H9 (cell line): ENCODE measurements around the gene COTL1. TPM values are rescaled to one million over a fixed set of nuclear protein-coding genes. Genes with fewer than 3 reads are reported as not detected.

Experiments used
- DNase-seq: peaks from one replicate; pipeline ENCODE4 v3.0.0-alpha.2; 2017
- H2AFZ ChIP-seq: one replicate; pipeline ENCODE4 v1.6.1; 2013; ENCODE audit warnings: mild to moderate bottlenecking, low read length, control low read depth, moderate library complexity
- H2AK5ac ChIP-seq: 2 replicates; pipeline ENCODE4 v1.6.1; 2013; ENCODE audit warnings: low read length, control low read depth, mixed read lengths; ENCODE audit not compliant: insufficient read length
- H2BK120ac ChIP-seq: one replicate; pipeline ENCODE4 v1.6.1; 2013; ENCODE audit warnings: low read depth, mild to moderate bottlenecking, low read length, control low read depth, inconsistent platforms; ENCODE audit not compliant: poor library complexity, severe bottlenecking
- H2BK12ac ChIP-seq: 2 replicates; pipeline ENCODE4 v1.6.1; 2013; ENCODE audit warnings: low read length, control low read depth, mixed read lengths, low read depth; ENCODE audit not compliant: insufficient read length
- H2BK15ac ChIP-seq: 2 replicates; pipeline ENCODE4 v1.6.1; 2013; ENCODE audit warnings: low read depth, low read length, control low read depth
- H2BK20ac ChIP-seq: one replicate; pipeline ENCODE4 v1.6.1; 2013; ENCODE audit warnings: low read depth, mild to moderate bottlenecking, low read length, control low read depth, inconsistent platforms; ENCODE audit not compliant: poor library complexity, severe bottlenecking
- H2BK5ac ChIP-seq: 2 replicates; pipeline ENCODE4 v1.6.1; 2013; ENCODE audit warnings: low read length, control low read depth, mixed read lengths; ENCODE audit not compliant: insufficient read length
- H3K14ac ChIP-seq: 2 replicates; pipeline ENCODE4 v1.6.1; 2013; ENCODE audit warnings: low read length, control low read depth; ENCODE audit not compliant: insufficient read depth
- H3K18ac ChIP-seq: 2 replicates; pipeline ENCODE4 v1.6.1; 2013; ENCODE audit warnings: low read depth, mild to moderate bottlenecking, mixed read lengths, low read length, control low read depth; ENCODE audit not compliant: insufficient read length
- H3K23ac ChIP-seq: 2 replicates; pipeline ENCODE4 v1.6.1; 2013; ENCODE audit warnings: low read length, control low read depth, mixed read lengths, low read depth; ENCODE audit not compliant: insufficient read length
- H3K23me2 ChIP-seq: 2 replicates; pipeline ENCODE4 v1.6.1; 2013; ENCODE audit warnings: low read depth, mild to moderate bottlenecking, mixed read lengths, low read length, control low read depth; ENCODE audit not compliant: insufficient read length, poor library complexity, severe bottlenecking
- H3K27ac ChIP-seq: 2 replicates; pipeline ENCODE4 v1.5.1; 2013; ENCODE audit warnings: low read length, control low read depth, mixed read lengths, low read depth; ENCODE audit not compliant: insufficient read length
- H3K27me3 ChIP-seq: 2 replicates; pipeline ENCODE4 v1.6.1; 2013; ENCODE audit warnings: low read length, control low read depth, inconsistent platforms; ENCODE audit not compliant: insufficient read depth
- H3K4ac ChIP-seq: 2 replicates; pipeline ENCODE4 v1.6.1; 2013; ENCODE audit warnings: low read depth, mild to moderate bottlenecking, control low read depth, inconsistent platforms, low read length, moderate library complexity
- H3K4me1 ChIP-seq: 2 replicates; pipeline ENCODE4 v1.6.1; 2013; ENCODE audit warnings: low read length, control low read depth, inconsistent platforms; ENCODE audit not compliant: insufficient read depth
- H3K4me2 ChIP-seq: 2 replicates; pipeline ENCODE4 v1.6.1; 2013; ENCODE audit warnings: low read length, control low read depth, mixed read lengths; ENCODE audit not compliant: insufficient read length, insufficient read depth
- H3K56ac ChIP-seq: 2 replicates; pipeline ENCODE4 v1.6.1; 2013; ENCODE audit warnings: low read depth, mild to moderate bottlenecking, mixed read lengths, low read length, control low read depth; ENCODE audit not compliant: insufficient read length
- H3K79me1 ChIP-seq: 2 replicates; pipeline ENCODE4 v1.6.1; 2013; ENCODE audit warnings: low read depth, mild to moderate bottlenecking, moderate library complexity, low read length, control low read depth, inconsistent platforms; ENCODE audit not compliant: insufficient read depth, poor library complexity, severe bottlenecking
- H3K79me2 ChIP-seq: 2 replicates; pipeline ENCODE4 v1.6.1; 2013; ENCODE audit warnings: low read length, control low read depth, inconsistent platforms; ENCODE audit not compliant: insufficient read depth
- H3K9ac ChIP-seq: 2 replicates; pipeline ENCODE4 v1.6.1; 2013; ENCODE audit warnings: low read length, control low read depth, mixed read lengths; ENCODE audit not compliant: insufficient read length; ENCODE audit errors: extremely low read depth
- H3K9me3 ChIP-seq: one replicate; pipeline ENCODE4 v1.6.1; 2013; ENCODE audit warnings: low read depth, low read length, inconsistent platforms; ENCODE audit not compliant: control insufficient read depth
- H3T11ph ChIP-seq: one replicate; pipeline ENCODE4 v1.6.1; 2013; ENCODE audit warnings: mild to moderate bottlenecking, low read length, control low read depth, inconsistent platforms
- H4K20me1 ChIP-seq: one replicate; pipeline ENCODE4 v1.6.1; 2013; ENCODE audit not compliant: control insufficient read depth, insufficient read length, insufficient read depth
- H4K5ac ChIP-seq: 2 replicates; pipeline ENCODE4 v1.6.1; 2013; ENCODE audit warnings: low read depth, mild to moderate bottlenecking, mixed read lengths, low read length, control low read depth; ENCODE audit not compliant: insufficient read length
- H4K8ac ChIP-seq: replicated peaks from 2 replicates; pipeline ENCODE4 v1.6.1; 2013; ENCODE audit warnings: low read length, control low read depth, mixed read lengths, low read depth; ENCODE audit not compliant: insufficient read length
- H4K91ac ChIP-seq: 2 replicates; pipeline ENCODE4 v1.6.1; 2013; ENCODE audit warnings: low read depth, mild to moderate bottlenecking, moderate library complexity, mixed read lengths, low read length, control low read depth; ENCODE audit not compliant: insufficient read length
- H3K27ac Mint-ChIP-seq, 3 experiments: 2 replicates in 2 of 3; 3 replicates in 1 of 3; pipeline ENCODE4 v1.8.0; 2020 to 2021; ENCODE audit warnings: mixed read lengths in 3 of 3, mild to moderate bottlenecking in 1 of 3, moderate library complexity in 1 of 3
- H3K27me3 Mint-ChIP-seq: 2 replicates; pipeline ENCODE4 v1.8.0; 2021; ENCODE audit warnings: low read depth, mild to moderate bottlenecking, moderate library complexity, mixed read lengths
- H3K36me3 Mint-ChIP-seq, 3 experiments: 2 replicates in 2 of 3; 3 replicates in 1 of 3; pipeline ENCODE4 v1.8.0; 2020 to 2021; ENCODE audit warnings: low read depth in 3 of 3, mixed read lengths in 3 of 3; ENCODE audit not compliant: insufficient read depth in 1 of 3
- H3K4me1 Mint-ChIP-seq, 2 experiments: 2 replicates each; pipeline ENCODE4 v1.8.0; 2020; ENCODE audit warnings: mixed read lengths in 2 of 2
- H3K4me3 Mint-ChIP-seq, 2 experiments: 2 replicates in 1 of 2; 3 replicates in 1 of 2; pipeline ENCODE4 v1.8.0; 2020 to 2021; ENCODE audit warnings: mild to moderate bottlenecking in 2 of 2, mixed read lengths in 2 of 2, moderate library complexity in 1 of 2
- H3K9me3 Mint-ChIP-seq, 2 experiments: 2 replicates in 1 of 2; 3 replicates in 1 of 2; pipeline ENCODE4 v1.8.0; 2020; ENCODE audit warnings: mild to moderate bottlenecking in 2 of 2, mixed read lengths in 2 of 2, moderate library complexity in 1 of 2
- CTCF ChIP-seq: fragments of 200-600 bp; sonication (generic); conservative IDR thresholded peaks from 3 replicates; pipeline ENCODE4 v1.8.0; 2021; ENCODE audit warnings: antibody characterized with exemption, mild to moderate bottlenecking
- WGBS: extraction: QIAGEN DNeasy Blood & Tissue Kit; methylation state at CpG from one replicate; pipeline ENCODE4 v1.1.7; 2013; ENCODE audit warnings: missing lambda C conversion rate, low lambda C conversion rate, mixed read lengths; ENCODE audit not compliant: insufficient read length; ENCODE audit errors: extremely low coverage; 5-methylcytosine and 5-hydroxymethylcytosine counted together
- total RNA-seq: library from RNA; stranded (reverse); gene quantifications from 2 replicates; pipeline ENCODE4 v1.2.1, GENCODE V29; 2021

COTL1 gene
- total RNA-seq, 1 experiment from 2014 or later = 81.4 TPM

DNA sequence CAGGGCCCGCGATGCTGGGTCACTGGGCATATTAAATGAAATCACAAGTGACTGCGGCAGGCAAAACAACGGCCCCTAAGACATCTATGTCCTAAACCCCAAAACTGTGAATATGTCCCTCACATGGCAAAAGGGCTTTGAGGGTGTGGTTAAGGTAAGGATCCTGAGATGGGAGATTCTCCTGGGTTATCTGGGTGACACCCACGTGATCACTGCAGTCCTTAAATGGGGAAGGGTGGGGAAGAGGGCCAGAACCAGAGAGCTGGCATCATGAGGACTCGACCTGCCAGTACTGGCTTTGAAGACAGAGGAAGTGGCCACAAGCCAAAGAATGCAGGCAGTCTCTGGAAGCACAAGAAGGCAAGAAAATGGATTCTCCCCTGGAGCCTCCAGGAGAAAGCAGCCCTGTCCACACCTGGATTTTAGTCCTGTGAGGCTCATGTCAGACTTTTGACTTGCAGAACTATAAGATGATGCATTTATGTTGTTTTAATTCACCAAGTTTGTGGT, 12.5 kb downstream of the COTL1 start:
- H3K36me3 Mint-ChIP-seq = peaks cover 9 to 17% (median 12%) of the 10 kb centered on the region in 3 experiments

More for the DNA sequence above, 12.5 kb downstream of the COTL1 start:
- no peak overlapping the region for H3K23ac ChIP-seq
- no peak overlapping the region for H2BK15ac ChIP-seq
- H2BK20ac ChIP-seq = no peak overlapping the region
- no peak overlapping the region for H2AK5ac ChIP-seq
- no peaks in the 10 kb centered on the region for H3K27me3 ChIP-seq
- Mint-ChIP-seq H3K27ac (no peak overlapping the region), H3K4me1 (peaks cover 29 to 36% of the 10 kb centered on the region in 2 experiments), H3K27me3 (peaks cover 3% of the 10 kb centered on the region; the same call in 1 of the 2 replicates), H3K9me3 (peaks cover 5 to 7% of the 10 kb centered on the region in 2 experiments; a peak in 3 of 5 replicates), H3K4me3 (no peak overlapping the region)
- H3K9me3 ChIP-seq = no peaks in the 10 kb centered on the region
- H3T11ph ChIP-seq = no peak overlapping the region
- H4K91ac ChIP-seq = no peak overlapping the region
- no peak overlapping the region for H3K27ac ChIP-seq
- H3K4me1 ChIP-seq = 0 out of 2 replicates have a peak, but pooled peaks cover 4% of the 10 kb centered on the region
- no peak overlapping the region for H3K14ac ChIP-seq
- no CpG with 5 or more reads among the region's 6 CpGs for WGBS
- H3K4me2 ChIP-seq = no peak overlapping the region
- no peak overlapping the region for H2AFZ ChIP-seq
- H3K79me1 ChIP-seq = peaks cover 6% of the 10 kb centered on the region
- H2BK5ac ChIP-seq = no peak overlapping the region
- no peaks in the 10 kb centered on the region for H3K23me2 ChIP-seq
- H4K5ac ChIP-seq = no peak overlapping the region
- H4K8ac ChIP-seq = no peak overlapping the region
- no peak overlapping the region for H3K4ac ChIP-seq
- H4K20me1 ChIP-seq = no peaks in the 10 kb centered on the region
- H3K79me2 ChIP-seq = peaks cover 3% of the 10 kb centered on the region; the same call in 1 of the 2 replicates
- no peak for DNase-seq
- H3K56ac ChIP-seq = no peak overlapping the region
- no peak overlapping the region for H2BK120ac ChIP-seq
- no peak overlapping the region for H2BK12ac ChIP-seq
- H3K18ac ChIP-seq = no peak overlapping the region
- H3K9ac ChIP-seq = no peak overlapping the region
- no peak for TF ChIP-seq CTCF
